NCI-H748 treated with DMSO at 0.1 percent for 48 hours (cell line): Measurements from ENCODE around the gene HNF4A.

Experiments
- DNase-seq: peaks from one replicate; lab custom pipeline; 2025; lab: John Stamatoyannopoulos, UW

Gene HNF4A

DNA sequence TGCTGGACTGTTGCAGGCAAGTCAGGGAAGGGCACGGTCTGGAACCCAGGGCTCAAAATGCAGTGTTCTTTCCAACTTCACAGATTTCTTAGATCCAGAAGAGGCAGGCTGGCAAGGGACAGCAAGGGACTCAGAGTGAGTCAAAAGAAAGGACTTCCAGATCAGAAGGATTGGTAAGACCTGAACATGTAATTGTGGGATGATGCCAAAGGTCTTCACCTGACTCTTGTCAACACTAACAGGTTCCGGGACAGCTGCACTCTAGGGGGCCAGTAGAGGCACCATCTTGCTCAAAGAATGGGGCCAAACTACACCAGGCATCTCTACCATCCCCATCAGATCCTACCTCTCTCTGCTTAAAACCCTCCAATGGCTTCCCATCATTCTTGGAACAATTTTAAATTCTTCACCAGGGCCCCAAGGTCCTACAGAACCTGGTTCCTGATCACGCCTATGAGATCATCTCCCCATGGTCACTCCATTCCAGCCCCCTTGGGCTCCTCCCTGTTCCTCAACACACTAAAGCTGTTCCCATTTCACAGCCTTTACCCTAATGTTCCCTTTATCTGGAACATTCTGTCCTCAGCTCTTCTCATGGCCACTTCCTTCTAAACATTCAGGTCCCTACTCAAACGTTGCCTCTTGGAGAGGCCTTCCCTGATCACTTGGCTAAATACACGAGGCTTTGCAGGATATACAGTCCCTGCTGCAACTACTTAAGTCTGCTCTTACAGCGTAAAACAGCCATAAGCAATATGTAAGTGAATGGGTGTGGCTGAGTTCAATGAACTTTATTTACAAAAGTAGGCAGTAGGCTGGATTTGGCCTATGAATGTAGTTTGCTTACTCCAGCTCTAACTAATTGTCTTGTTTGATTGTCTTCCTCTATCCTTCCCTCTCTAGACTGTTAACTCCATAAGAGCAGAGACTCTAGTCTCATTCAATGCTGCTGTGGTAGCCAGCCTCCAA, 90.5 kb downstream of the HNF4A start:
- no peak for DNase-seq

DNA sequence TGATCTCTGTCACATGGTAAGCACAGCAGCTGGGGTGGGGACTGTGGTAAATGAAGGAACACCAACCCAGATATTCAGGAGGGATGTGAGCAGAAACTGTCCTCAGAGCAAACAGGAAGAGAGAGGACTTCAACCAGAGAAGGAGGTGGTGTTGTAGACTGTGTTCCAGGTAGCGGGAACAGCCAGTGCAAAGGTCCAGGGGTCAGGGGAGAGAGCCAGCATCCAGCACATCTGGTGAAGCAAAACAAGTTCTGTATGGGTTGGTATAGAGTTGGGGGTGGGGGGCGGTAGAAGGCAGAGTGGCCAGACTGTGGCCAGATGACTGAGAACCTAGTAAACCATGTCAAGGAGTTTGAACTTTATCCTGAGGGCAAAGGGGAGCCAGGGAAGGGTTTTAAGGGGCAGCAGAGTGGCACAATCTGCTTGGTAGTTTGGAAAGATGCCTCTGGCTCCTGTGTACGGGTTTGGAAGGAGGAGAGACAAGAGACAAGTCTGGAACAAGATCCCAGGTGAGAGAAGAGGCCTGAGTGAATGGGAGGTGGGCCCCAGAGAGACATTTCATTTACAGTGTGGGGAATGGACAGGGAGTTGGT, 92.4 kb downstream of the HNF4A start:
- no peak for DNase-seq

DNA sequence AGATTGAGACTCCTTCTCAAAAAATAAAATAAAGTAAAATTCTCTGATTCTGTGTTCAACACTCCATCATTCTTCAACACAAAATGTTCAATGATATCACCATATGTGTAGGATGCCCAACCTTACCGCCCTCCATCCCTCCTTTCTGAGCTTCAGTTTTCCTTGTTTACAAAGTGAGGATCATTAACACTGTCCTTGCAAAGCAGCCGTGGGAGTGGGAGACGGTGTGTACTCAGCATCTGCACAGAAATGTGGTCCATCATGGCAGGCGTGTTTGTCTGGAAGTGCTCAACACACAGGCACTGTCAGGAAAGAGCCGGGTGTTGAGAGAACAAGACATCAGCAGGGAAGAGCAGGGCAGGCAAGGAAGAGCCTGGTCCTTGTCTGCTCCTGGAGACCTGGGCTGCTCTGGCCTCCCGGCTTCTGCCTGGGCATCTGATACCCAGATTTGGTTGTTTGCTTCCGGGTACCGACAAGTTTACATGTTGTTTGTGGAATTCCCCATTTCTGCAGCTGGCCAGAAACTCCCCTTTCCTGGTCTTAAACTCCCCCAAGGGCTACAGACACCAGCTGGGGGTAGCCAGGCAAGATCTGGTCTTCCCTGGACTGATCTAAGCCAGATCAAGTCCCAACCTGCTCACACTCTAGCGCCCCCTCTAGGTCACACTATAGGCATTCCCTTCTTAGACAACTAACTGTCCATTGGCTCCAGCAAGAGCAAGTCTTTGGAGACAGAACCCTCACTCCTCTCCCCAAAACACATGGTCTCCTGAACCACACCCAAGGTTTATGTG, 93.5 kb downstream of the HNF4A start:
- DNase-seq, result no peak

DNA sequence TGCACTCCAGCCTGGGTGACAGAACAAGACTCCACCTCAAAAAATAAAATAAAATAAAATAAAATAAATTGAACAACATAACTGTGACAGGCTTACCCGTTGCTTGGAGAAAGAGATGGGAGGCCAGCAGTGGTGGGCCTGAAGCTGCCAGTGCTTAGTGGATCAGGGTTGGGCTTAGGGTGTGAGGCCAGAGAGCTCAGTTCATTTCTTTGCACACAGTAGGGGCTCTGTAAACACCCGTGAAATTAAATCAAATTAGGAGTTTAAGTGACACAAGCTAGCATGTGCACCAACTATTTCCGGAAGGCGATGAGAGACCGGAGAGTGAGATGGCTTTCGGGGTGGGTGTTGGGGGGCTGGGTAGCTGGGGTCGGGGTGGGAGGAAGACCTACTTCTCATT, 94.4 kb downstream of the HNF4A start:
- no peak for DNase-seq

- DNase-seq, result no peak
These were observed 94.9 kb downstream of the HNF4A start for GRCh38 chr20:44450281-44450889.

GRCh38 chr20:44450903-44451450, 95.5 kb downstream of the HNF4A start:
- no peak for DNase-seq

- no peak for DNase-seq
These were observed 98.9 kb downstream of the HNF4A start for GRCh38 chr20:44454306-44454963.

DNA sequence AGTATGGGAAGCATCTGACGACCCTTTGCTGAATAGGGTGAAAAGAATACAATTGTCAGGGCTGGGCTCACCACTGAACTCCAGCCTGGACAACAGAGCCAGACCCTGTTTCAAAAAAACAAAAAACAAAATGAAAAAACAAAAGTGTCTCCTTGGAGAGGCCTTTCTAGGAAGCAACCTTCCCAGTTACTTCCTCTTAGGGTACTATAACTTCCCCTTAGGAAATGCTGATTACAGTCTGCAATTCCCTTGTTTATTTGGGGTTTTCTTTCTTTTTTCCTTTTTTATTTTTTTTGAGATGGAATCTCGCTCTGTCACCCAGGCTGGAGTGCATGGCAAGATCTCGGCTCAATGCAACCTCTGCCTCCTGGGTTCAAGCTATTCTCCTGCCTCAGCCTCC, 99.6 kb downstream of the HNF4A start:
- no peak for DNase-seq

DNA sequence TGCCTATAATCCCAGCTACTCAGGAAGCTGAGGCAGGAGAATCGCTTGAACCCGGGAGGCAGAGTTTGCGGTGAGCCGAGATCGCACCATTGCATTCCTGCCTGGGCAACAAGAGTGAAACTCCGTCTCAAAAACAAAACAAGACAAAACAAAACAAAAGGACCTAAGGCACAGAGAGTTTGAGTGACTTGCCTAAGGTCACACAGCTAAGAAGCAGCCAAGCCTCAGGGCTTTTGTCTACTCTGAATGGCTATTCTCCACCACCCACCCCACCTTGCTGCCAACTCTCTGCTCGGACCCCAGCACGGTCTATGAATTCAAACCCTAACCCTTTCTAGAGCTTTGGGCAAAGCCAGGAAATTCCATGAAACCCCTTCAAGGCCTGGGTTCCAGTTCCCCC, 101.1 kb downstream of the HNF4A start:
- DNase-seq, result no peak

GRCh38 chr20:44457016-44457415, 101.5 kb downstream of the HNF4A start:
- no peak for DNase-seq

DNA sequence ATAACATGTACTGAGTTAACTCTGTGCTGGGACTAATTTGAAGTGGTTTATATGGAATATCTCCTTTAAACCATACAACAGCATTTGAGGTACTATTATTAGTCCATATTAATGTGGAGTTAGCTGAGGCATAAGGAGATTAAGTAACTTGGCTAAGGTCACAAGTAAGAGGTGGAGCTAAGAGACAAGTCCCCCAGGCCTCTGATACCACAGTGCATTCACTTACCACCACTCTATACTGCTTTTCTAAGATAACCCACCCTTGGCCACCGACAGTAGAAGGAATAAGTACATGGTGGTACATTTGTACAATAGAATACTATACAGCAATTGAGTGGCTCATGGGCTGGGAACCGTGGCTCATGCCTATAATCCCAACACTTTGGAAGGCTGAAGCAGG, 103.8 kb downstream of the HNF4A start:
- no peak for DNase-seq

DNA sequence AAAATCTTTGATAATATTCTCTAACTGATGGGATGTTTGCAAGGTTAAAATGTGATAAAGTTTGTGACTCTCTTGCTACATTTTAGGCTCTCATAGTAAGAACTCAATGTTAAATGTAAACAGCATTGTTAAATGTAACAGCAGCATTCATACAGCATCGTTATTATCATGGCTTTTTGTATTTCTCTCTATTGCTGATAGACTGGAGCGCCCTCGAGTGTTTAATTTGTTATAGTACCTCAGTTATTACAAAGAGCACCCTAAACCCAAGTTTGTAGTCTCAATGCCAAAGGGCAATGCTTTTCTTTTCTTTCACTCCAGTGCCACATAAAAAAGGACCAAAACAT, 105.3 kb downstream of the HNF4A start:
- peak; percentile 23 for DNase-seq

GRCh38 chr20:44461142-44461802, 105.8 kb downstream of the HNF4A start:
- DNase-seq, result no peak

DNA sequence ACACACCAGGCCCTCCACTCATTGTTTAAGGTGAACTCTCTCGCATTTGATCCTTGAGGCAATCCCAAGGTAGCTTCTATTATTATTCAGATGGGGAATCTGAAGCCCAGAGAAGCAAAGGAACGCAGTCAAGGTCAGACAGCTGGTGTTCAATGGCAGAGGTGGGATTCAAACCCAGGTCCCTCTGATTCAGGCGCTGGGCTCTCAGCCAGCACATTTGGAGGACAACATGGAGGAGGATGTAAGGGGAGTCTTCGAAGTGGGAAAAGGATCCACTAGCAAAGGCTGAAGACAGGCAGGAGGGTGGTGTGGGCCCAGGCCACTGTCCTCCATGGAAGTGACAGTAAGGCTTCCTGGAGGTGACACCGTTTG, 106.3 kb downstream of the HNF4A start:
- DNase-seq, result no peak

- DNase-seq, result no peak
These were observed 108.0 kb downstream of the HNF4A start for GRCh38 chr20:44463466-44463865.

- no peak for DNase-seq
These were observed 109.0 kb downstream of the HNF4A start for GRCh38 chr20:44464514-44464913.

DNA sequence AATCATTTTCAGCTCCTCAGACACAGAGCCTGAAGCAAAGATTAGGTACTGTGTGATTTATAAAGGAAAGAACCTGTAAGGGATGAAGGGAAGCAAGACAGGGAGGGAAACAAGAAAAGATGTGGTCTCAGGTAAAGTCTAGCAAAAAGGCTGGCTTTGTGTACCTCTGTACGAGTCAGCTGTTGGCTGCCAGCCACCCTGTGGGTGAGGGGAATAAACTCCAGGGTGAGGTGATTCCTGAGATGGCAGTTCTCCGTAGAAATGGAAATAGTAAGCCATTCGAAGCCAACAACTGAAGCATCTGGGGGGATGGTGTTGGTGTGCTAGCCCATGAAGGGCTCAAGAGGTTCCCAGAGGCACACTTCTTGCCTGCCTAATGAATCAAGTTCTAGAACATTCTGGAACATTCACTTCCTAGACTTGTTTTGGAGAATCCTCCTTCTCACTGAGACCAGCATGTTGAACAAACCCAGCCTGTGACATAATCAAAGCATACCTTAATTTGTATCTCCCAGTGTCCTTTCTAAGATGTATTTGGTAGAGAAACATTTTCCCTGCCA, 109.6 kb downstream of the HNF4A start:
- DNase-seq, result no peak

GRCh38 chr20:44467289-44467883, 111.9 kb downstream of the HNF4A start:
- no peak for DNase-seq

DNA sequence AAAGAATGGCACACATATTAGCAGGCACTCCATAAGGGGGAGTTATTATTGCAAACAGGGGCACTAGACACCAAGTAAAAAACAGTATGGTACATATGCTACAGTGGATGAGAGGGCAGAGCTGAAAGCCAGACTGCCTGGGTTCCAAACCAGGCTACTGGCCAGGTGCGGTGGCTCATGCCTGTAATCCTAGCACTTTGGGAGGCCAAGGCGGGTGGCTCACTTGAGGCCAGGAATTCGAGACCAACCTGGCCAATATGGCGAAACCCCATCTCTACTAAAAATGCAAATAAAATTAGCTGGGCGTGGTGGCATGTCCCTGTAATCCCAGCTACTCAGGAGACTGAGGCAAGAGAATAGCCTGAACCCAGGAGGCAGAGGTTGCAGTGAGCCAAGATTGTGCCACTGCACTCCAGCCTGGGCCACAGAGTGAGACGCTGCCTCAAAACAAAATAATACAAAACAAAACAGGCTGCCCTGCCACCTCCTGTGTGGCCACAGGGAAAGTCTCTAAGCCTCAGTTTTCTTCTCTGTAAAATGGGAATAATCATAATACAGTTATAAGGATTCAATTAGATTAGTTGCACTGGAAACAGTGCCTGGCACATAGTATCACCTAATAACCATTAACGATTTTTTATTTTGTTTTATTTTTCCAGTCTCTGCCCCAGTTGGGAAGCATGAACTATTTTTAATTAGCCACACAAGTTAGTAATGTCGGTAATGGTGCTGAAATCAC, 112.7 kb downstream of the HNF4A start:
- no peak for DNase-seq

- DNase-seq, result no peak
These were observed 114.8 kb downstream of the HNF4A start for GRCh38 chr20:44470327-44470726.
